MM.1S (cell line): Measurements from ENCODE around the gene CEMP1.

Experiments
- CTCF ChIP-seq: fragments of 300-600 bp; sonication (generic); IDR thresholded peaks from 2 replicates; pipeline ENCODE4 v1.5.1; 2016; ENCODE audit warnings: antibody characterized with exemption, low read length, mixed read lengths
- EZH2phosphoT487 ChIP-seq: fragments of 300-600 bp; sonication (generic); IDR thresholded peaks from 2 replicates; pipeline ENCODE4 v1.6.1; 2018; ENCODE audit warnings: antibody characterized with exemption, low read length

- TF ChIP-seq CTCF (no peak), EZH2phosphoT487 (no peak)
These were observed 36.6 kb downstream of the CEMP1 start for GRCh38 chr16:2494616-2495015.
